Activated effector memory CD4-positive, alpha-beta T cell treated with Interleukin-2 at 50 U/mL for 16 hours (primary cell): ENCODE measurements around the gene UVRAG.

Source experiments
- DNase-seq: peaks from one replicate; pipeline ENCODE4 v3.0.0-alpha.2; 2020

The UVRAG gene

DNA sequence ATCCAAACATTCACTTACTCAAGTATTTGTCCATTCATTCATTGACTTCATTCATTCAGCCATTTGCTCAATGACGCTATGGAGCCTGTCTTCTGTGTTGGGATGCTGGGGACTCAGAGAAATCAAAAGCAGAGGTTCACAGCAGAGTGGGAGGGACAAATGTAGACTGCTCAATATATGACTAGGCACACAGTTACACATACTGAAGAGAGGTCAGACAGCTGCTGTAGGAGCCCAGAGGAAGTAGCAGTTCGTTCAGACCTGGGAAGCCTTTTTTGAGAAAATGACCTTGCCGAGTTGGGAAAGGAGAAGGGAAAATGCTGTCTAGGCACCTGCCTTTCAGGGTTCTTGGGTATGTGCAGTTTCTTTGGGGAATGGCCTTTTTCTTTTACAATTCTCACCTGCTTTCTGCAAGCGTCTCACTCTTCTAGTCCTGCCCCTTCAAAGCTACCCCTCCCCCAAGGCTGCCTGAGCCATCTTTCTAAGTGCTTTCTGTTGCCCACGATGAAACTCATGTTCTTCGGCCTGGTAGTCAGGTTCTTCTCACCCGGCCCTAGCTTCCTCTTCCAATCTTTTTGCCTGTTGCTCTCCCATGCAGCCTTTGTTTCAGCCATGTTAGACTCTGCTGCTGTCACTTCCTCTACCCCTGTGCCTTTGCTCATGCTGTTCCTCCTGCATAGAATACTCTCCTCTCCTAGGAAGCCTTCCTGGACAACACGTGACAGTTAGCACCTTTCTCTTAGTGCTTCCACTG lies 4.2 kb upstream of the UVRAG start:
- DNase-seq: no peak

DNA sequence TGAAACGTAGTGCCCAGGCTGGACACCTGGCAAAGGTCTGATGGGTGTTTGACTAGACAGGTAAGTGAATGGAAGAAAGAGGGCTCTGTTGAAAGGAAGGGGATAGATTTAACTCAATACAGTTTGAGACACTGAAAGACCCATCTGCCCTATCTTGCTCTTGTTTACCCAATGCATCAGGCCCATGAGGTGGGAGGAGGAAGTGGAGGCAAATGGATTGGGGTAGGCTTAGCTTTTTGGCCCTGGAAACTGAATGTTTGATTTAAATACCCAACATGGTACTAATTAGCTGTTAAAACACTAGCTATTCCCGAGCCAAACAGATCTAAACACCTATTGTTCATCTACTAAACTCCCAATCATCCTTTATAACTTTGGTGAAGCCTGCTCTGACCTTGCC lies 3.5 kb upstream of the UVRAG start:
- no peak for DNase-seq

DNA sequence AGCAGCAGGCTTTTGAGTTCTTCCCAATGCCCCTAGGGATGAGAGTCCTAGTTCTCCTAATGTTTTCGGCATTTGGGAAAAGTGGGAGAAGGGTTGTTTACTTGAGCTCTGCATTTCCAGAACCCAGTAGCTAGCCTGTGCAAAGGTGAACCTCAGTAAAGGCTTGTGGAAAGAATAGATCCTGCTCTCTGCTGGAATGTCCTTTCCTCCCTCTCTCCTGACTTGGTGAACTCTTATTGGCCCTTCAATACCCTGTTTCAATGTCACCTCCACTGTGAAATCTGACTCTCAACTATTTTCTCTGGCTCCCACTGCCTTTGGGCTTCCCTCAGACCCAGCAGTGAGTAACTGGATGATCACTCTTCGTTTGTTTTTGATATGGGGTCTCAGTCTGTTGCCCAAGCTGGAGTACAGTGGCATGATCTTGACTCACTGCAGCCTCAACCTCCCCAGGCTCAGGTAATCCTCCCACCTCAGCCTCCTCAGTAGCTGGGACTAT lies 2.4 kb upstream of the UVRAG start:
- DNase-seq: no peak

DNA sequence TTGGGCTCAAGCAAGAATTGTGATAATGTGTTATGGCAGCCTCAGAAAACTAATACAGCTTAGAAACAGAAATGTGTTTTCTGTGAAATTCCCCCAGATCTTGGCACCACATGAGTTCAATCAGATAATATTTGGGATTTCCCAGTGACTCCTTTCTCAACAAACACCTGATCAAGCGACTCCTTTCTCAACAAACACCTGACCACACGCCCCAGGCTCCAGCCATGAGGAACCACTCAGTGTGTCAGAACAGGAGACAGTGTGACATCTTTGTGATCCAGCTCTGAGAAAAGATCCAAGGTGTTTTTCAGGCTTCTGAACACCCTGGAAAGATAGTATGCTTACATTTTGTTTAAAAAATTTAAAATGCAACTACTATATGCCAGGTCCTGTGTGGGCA lies 1.9 kb upstream of the UVRAG start:
- DNase-seq: no peak

DNA sequence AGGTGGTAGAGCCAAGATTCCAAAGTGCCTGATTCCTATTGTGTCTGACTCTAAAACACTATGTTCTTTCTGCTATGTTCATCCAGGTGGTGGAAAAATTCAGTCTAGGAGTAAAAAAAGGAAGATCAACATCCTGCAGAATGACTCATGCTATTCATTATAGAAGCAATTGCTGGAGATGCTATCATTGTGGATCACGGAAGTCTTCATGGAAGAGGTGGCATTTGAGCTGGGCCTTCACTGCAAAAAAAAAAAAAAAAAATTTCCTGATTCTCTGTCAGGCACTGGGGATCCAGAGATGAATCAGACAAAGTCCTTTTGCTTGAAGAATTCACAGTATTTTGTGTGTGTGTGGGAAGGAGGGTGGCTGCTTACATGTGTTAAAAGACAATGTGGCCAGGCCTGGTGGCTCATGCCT lies 1.4 kb upstream of the UVRAG start:
- DNase-seq: no peak

DNA sequence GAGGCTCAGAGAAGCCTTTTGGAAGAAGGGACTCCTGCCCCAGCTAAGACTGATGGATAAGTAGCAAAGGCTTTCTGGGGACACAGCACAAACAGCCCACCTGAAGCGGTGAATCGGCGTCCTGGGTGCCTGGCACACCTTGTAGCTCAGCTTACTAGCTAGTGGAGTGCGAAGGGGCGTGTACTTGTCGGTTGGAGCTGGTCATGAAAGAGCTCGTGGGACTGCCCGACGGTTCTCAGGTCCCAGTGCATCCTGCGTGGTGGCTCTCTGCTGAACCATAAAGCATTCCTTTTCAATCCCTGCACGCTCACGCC lies 690 bp upstream of the UVRAG start:
- DNase-seq: no peak

DNA sequence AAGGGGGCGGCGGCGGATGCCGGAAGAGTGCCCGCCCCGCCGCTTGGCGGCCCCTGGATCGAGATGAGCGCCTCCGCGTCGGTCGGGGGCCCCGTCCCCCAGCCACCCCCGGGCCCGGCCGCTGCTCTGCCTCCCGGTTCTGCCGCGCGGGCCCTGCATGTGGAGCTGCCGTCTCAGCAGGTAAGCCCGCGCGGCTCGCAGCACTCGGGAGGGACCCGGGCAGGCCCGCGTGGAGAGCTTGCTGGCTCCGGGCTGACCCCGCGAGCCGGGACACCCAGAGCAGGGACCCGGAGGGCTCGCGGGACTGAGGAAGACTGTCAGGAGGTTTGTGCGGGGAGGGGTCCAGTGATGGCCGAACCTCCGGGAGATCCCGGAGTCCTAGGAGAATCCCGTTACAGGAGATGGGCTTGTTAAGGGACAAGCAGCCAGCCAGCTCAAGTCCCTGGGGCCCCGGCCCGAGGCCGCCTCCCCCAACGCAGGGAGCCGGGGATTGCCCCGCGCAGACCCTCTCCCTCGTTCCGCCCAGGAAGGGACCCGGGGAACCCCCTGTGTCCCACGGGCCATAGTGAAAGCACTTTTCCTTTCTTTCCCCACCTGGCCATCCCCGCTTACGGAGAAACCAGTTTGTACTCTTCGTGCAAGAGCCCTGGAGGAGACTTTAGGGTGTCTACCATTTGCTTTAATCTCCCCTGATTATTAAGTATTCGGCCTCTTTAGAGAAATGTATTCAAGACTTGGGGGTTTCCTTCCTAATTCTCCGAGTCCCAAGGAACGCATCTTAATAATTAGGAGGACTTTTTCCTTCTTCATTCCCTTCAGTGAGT lies 547 bp downstream of the UVRAG start:
- DNase-seq: peak; percentile 30

DNA sequence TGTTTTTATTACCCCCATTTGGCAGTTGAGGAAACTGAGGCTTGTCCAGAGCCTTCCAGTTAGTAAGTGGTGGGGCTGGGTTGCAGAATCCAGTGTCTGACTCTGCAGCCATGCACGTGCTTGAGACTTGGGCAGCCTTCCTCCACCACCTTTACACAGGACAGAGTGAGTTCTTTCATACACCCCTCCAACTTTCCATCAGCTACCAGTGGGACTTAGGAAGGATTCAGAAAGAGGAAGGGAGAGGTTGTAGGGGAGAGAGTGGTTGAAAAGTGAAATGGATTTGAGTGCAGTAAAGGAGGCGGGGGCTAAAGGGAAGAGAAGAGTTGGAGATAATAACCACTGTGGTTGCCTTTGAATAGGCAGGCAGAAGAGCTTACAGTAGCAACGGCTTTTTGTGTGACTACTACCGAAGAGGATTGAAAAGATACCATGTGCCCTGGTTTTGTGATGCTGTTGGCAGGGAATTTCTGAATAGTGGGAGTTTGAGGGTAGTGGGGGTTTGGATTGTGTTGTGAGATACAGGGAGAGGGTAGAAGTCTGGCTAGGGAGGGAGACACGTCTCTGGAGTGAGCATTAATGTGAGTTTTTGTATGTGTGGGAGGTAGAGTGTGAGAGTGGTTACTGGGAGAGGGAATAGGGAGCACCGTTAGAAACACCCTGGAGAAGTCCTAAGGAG lies 1.7 kb downstream of the UVRAG start:
- no peak for DNase-seq

DNA sequence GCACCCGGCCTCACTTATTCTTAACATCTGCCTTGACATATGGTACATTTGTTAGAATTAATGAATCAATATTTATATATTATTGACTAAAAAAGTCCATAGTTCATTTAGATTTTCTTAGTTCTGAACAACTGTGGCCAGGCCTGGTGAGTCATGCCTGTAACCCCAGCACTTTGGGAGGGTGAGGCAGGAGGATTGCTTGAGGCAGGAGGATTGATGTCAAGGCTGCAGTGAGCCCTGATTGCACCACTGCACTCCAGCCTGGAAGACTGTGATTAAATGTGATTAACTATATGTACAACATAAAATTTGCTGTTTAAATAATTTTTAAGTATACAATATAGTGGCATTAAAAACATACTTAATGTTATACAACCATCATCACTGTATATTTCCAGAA lies 5.6 kb downstream of the UVRAG start:
- no peak for DNase-seq

DNA sequence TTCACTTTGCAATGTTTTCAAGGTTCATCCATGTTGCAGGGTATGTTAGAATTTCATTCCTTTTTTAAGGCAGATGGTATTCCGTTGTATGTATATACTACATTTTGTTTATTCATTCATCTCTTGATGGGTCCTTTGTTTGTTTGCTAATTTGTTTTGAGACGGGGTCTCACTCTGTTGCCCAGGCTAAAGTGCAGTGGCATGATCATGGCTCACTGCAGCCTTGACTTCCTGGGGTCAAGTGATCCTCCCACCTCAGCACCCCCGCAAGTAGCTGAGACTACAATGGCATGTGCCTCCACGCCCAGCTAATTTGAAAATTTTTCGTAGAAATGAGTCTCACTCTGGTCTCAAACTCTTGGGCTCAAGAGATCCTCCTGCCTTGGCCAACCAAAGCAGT lies 6.2 kb downstream of the UVRAG start:
- DNase-seq: no peak

DNA sequence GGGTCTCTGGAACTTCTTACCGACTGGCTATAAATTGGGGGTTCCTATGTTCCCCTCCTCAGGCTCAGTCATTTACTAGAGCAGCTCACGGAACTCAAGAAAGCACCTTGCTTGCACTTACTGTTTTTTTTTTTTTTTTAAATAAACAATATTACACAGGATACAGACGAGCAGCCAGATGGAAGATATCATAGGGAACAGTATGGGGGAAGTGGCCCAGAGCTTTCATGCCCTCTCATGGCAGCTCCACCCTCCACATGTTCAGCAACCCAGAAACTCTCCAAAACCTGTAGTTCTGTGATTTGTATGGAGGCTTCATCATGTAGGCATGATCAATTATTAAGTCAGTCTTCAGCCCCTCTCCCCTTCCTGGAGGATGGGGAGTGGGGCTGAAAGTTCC lies 7.5 kb downstream of the UVRAG start:
- no peak for DNase-seq

DNA sequence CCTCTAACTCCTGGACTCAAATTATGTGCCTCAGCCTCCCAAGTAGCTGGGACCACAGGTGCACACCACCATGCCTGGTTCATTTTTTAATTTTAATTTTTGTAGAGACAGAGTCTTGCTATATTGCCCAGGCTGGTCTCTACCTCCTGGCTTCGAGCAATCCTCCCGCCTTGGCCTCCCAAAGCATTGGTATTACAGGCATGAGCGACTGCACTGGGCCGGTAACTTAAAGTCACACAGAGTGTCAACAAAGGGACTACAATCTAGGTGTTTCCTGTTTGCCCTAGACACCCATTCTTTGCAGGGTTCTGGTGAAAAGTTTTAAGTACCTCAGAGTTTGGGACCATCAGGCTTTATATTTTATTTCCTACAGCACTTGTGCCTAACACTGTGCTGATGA lies 8.4 kb downstream of the UVRAG start:
- DNase-seq: no peak

DNA sequence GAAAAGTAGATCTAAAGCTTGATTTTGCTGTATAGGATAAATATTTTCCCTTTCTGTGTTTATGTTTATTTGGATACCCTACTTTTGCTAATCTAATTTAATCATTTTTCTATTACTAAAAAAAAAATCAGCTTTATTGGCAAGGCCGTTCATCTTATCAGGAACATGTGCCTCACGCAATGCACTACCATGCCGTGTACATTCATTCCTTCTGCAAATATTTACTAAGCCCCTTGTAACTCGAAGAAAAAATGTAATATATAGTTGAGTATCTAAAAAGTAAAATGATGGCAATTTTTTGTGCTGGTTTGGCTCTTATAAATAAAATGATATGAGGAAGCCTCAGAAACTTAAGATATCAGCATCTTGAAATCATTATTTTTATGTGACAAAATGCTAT lies 8.9 kb downstream of the UVRAG start:
- DNase-seq: no peak

DNA sequence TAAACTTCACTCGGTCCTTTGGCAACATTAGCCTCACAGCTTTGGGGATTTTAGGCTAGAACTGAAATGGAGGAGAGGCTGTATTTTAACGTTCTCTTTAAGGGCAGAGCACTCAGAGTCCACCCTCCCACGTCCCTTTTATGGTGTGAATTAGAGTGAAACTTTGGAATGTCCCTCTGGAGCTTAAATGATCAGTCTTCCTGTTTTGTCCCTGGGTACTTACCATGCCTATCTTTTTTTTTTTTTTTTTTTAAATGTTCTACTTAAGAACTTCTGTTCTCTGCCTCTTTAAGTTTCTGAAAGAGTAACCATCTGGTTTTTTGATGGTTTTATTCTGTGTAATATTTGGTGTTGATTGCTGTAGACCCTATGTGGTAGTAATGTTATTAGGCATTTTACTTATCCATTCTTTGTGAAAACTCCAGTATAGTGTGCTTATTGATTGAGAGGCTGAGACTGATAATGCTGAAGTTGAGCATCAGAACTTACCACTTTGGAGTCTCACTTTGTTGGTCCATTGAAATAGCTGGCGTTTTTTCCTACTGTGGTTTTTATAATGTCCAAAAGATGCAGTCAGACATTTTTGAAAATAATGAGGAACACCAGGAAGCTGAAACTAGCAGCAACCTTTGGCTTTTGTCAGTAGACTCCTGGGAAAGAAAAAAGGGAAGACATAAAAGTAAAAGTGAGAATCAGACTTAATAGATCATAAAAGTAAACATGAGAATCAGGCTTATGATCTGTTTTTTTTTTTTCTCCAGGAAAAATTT lies 11.6 kb downstream of the UVRAG start:
- no peak for DNase-seq

DNA sequence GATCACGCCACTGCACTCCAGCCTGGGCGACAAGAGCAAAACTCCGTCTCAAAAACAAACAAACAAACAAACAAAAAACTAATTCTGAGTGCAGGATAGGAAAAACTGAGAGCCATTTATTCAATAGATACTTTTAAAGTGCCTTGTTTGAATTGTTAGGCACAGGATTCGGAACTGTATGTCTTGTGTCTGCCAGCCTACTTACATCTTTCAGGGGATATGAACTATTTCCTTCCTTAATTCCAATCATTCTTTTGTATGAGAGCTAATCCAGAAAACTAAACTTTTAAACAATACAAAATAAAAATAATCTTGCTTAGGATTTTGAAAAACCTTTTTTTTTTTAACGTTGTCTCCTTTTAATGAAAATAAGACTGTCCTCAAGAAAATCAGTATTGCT lies 12.6 kb downstream of the UVRAG start:
- no peak for DNase-seq

DNA sequence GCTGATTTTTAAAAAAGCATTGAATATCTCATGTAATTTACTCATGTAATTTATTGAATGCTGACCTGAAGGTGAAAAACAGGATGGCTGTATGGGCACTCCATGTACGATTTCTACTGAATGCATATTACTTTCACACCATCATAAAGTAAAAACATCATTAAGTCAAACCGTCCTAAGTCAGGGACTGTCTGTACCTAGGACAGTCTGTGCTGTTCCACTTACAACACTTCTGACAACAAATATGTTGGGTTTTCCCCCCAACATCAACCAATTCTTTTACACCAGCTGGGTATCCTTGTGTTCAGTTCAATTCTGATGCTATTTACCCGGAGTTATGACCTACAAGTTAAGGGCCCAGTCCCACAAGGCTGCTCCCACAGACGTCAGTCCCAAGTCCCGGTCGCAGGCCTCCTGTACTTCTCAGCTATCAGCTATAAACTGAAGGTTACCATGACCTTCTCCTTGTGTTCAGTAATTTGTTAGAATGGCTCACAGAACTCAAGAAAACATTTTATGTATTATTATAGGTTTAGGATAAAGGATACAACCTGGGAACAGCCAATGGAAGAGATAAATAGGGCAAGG lies 17.0 kb downstream of the UVRAG start:
- no peak for DNase-seq

DNA sequence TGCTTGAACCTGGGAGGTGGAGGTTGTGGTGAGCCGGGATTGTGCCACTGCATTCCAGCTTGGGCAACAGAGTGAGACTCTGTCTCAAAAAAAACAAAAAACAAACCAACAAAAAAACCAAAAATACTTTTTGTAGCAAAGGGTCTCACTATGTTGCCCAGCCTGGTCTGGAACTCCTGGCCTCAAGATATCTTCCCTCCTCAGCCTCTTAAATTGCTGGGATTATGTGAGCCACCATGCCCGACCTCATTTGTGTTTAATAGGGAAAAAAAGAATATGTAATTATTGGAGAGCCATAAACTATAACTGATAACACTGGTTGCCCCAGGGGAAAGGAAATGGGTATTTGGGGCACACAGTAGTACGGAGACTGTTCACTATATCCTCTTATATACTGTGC lies 19.7 kb downstream of the UVRAG start:
- DNase-seq: no peak

DNA sequence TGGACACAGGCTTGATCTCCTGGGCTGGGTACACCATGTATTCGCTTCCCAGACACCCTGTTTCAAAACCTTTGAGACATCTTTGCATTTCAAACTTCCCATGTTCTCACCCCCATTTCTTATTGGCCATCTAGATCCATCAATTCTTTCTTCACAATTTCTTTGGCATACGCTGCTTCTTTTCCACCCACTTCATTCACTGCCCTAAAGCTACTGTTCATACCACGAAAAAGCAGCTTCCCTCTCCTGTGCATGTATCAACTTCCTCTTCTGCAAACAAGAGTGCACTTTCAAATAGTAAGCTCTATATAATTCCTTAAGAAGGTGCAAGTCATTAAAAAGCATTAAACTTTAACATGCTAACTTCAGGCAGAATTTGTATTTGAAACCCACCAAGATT lies 21.4 kb downstream of the UVRAG start:
- no peak for DNase-seq

DNA sequence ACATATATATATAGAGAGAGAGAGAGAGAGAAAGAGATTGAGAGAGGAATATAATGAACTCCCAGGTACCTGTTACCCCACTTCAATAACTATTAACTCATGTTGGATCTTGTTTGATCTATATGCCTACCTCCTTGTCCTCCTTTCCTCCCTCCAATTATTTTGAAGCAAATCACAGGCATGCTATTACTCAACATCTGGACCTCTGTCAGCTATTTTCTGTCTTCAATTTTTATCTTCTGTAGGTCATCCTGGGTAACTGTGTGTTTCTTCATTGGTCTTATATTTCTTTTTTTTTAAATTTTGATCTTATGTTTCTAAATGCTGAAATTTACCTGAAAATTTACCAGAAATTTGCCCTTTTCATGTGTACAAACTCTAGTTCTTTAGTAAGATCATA lies 24.8 kb downstream of the UVRAG start:
- no peak for DNase-seq

DNA sequence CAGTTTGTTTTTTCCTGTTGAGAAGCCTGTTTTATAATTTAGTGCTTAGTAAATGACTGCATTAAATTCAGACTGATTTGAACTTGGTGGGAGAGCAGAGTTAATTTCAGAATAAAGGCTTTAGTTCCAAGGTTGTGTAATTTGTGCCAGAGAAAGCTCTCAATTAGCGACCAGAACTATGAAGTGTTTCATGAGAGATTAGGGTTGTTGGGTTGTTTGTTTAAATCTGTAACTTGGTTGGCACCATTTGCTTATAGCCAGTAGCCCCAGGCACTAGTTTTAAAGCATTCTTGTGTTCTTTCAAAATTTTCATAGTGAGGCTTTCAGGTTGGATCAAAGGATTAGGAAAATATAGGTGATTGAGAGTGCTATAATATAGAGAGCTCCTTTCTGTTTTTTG lies 25.5 kb downstream of the UVRAG start:
- DNase-seq: no peak

DNA sequence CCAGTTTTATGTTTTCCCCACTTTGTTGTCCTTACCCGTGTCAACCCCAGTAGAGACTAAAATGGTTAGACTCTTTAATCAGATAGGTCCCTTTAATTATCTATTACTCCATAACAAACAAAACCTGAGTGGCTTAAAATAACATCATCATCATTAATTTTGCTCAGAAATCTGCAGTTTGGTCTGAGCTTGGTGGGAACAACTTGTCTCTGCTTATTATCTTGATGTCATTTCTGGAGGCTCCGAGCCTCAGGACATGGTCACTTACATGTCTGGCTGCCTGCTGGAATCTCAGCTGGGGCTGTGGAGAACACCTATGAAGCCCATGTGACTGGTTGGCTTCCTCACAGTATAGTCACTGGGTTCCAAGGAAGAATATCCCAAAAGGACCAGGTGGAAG lies 26.7 kb downstream of the UVRAG start:
- DNase-seq: no peak

DNA sequence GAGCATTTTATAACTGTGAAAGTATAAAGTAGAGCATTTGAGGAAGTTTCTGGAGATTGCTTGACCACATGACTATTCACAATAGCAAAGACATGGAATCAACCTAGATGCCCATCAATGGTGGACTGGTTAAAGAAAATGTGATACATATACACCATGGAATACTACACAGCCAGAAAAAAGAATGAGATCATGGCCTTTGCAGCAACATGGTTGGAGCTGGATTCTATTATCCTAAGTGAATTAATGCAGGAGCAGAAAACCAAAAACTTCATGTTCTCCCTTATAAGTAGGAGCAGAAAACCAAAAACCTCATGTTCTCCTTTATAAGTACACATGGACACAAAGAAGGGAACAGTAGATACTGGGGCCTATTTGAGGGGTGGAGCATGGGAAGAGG lies 30.3 kb downstream of the UVRAG start:
- no peak for DNase-seq

DNA sequence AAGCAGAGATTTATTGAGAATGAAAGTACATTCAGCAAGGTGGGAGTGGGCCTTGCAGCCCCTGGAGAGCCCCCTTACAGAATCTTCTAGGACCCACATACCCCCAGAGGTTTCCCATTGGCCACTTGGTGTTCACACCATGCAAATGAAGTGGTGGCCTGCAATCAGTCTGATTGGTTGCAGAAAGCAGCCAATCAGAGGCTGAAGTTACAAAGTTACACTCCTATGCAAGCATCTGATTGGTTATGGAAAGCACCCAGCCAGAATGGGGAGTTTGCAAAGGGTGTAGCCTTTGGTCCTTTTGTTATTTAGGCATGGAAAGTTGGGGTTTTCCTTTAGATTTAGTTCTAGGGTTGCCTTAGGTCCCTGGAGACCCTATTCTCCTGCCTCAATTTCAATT lies 34.9 kb downstream of the UVRAG start:
- DNase-seq: no peak
